Measurements from ENCODE around the gene CTAGE4.
"Not testable (repeated sequence)": the region's sequence is repeated elsewhere in the genome, so short reads cannot be mapped to it uniquely, and the experiment has no call there.

The CTAGE4 gene

DNA sequence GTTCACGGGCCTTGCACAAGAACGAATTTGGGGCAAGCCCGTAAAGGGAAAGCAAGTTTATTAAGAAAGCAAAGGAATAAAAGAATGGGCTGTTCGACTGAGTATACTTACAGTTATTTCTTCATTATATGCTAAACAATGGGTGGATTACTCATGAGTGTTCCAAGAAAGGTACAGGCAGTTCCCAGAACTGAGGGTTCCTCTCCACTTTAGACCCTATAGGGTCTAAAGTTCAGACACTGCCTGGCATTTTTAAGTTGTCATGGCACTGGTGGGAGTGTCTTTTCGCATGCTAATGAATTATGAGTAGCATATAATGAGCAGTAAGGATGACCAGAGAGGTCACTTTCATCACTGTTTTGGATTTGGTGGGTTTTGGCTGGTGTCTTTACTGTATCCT, 22.0 kb downstream of the CTAGE4 start:
- not testable (repeated sequence) for DNase-seq (ENCODE audit: low spot score)

GRCh38 chr7:144217200-144217599, 33.9 kb downstream of the CTAGE4 start:
- not testable (repeated sequence) for DNase-seq (ENCODE audit: low spot score)

- not testable (repeated sequence) for DNase-seq (ENCODE audit: low spot score)
Observed at GRCh38 chr7:144218581-144218980, 35.3 kb downstream of the CTAGE4 start.

DNA sequence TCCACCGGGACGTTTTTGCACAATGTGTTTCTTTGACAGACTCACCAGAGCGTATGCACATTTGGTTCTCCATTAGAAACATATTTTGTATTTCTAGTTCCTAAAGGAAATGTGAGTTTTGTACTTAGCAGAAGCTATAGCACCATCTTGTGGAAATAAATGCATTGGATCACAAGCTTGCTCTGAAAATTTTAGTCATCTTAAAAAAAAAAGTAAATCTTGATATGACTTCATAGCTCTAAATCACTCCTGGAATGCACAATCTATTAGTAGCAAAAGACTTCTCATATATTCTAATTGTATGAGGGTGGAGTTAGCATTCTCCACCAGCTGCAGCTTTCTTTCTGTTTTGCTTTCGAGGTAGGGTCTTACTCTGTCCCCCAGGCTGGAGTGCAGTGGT, 35.9 kb downstream of the CTAGE4 start:
- not testable (repeated sequence) for DNase-seq (ENCODE audit: low spot score)

DNA sequence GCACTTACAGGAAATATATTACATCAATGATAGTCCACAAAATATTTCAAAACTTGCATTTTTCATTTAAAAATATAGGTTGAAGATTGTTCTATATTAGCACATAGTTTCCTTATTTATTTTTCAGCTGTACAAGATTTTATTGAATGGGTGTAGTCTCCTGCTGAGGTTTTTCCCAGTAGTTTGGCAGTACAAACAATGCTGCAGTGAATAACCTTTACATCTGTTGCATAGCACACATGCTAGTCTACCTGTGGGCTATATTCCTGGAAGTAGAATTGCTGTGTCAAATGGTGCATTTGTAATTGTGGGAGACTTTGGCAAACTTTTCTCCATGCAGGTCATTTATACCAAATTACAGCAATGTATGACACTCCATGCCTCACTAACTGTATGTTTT, 37.3 kb downstream of the CTAGE4 start:
- DNase-seq (ENCODE audit: low spot score): not testable (repeated sequence)

GRCh38 chr7:144223675-144224074, 40.4 kb downstream of the CTAGE4 start:
- DNase-seq (ENCODE audit: low spot score): not testable (repeated sequence)

DNA sequence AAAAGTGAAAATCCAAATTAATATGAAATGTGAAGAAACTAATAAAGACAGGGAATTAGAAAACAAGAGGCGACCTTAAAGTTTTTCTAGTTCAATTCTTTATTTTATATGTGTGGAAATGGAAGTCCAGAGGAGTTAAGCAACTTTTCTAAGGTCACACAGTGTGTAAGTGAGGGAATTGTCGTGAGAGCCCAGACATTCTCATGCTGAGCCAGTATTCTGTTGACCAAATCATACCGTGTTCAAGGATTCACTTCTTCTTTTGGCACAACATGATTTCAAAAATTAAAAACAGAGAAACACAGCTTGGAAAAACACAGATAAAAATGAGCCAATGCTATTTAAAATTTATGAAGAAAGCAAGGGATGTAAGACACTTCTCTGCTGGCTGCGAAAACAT, 43.6 kb downstream of the CTAGE4 start:
- not testable (repeated sequence) for DNase-seq (ENCODE audit: low spot score)

- not testable (repeated sequence) for DNase-seq (ENCODE audit: low spot score)
Observed at GRCh38 chr7:144228810-144229209, 45.5 kb downstream of the CTAGE4 start.

DNA sequence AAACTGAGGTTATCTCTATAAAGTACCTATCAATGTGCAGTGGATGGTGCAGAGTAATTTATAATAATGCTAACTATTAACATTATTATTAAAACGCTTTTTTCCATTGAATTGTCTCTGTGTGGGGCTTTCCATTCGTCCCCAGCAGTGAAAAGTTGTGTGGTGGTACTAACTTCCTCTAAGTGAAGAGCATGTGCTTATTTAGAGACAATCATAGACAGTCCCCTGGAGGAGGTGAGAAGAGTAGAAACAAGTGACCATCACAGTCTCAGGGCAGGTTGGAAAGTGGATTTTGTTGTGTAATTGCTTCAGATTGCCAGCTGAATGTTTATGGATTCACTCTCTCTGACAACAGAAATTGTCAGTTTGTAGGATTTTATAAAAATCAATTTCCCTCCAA, 47.8 kb downstream of the CTAGE4 start:
- DNase-seq (ENCODE audit: low spot score): not testable (repeated sequence)

GRCh38 chr7:144233039-144233438, 49.8 kb downstream of the CTAGE4 start:
- DNase-seq (ENCODE audit: low spot score): not testable (repeated sequence)

All from pons (tissue), 1 donor.